ENCODE measurements around the gene ASXL3. TPM values are rescaled to one million over a fixed set of nuclear protein-coding genes. Genes with fewer than 3 reads are reported as not detected.

Gene ASXL3
- total RNA-seq, 1 experiment from 2014 or later: not detected

DNA sequence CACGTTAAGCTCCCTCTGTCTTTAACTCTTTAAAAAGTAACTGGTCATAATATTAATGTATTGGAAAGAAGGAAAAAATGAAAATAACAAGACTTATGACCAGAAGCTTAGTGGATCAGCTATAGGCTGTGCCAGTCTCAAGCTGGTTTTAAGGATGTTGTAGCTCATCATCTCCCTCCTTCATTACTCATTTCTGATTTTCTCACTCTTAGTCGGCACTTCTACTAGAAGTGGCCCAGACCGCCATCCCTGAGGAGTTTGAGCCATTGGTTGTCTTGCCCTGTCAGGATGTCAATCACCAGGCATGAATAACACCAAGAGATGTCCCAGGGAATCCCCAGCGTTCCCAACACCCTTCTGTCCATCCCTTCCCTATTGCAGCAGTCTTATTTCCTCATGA, 151.5 kb downstream of the ASXL3 start:
- no peak overlapping the region for H2AFZ ChIP-seq (ENCODE audit: low read length)
- no peak overlapping the region for H3K4me3 ChIP-seq (ENCODE audit: low read length)
- no peak overlapping the region for H3K27ac ChIP-seq (ENCODE audit: low read length)
- no peaks in the 10 kb centered on the region for H4K20me1 ChIP-seq (ENCODE audit: low read length)
- DNase-seq: no peak
- no TSS peak for BruUV-seq (replicated peaks)
- no peaks in the 10 kb centered on the region for H3K27me3 ChIP-seq (ENCODE audit: low read length)
- H3K4me1 ChIP-seq (ENCODE audit: insufficient read depth, low read length): no peaks in the 10 kb centered on the region
- no peaks in the 10 kb centered on the region for H3K36me3 ChIP-seq (ENCODE audit: low read depth, low read length)
- H3K9ac ChIP-seq (ENCODE audit: low read length): no peak overlapping the region
- TF ChIP-seq EZH2 (IDR thresholded peaks at IDR 0.05; ENCODE audit: low read length, unreplicated experiment) (no peak), EZH2phosphoT487 (IDR thresholded peaks at IDR 0.05; ENCODE audit: borderline replicate concordance, low read length) (no peak)
- TF ChIP-seq, protein P1, sequence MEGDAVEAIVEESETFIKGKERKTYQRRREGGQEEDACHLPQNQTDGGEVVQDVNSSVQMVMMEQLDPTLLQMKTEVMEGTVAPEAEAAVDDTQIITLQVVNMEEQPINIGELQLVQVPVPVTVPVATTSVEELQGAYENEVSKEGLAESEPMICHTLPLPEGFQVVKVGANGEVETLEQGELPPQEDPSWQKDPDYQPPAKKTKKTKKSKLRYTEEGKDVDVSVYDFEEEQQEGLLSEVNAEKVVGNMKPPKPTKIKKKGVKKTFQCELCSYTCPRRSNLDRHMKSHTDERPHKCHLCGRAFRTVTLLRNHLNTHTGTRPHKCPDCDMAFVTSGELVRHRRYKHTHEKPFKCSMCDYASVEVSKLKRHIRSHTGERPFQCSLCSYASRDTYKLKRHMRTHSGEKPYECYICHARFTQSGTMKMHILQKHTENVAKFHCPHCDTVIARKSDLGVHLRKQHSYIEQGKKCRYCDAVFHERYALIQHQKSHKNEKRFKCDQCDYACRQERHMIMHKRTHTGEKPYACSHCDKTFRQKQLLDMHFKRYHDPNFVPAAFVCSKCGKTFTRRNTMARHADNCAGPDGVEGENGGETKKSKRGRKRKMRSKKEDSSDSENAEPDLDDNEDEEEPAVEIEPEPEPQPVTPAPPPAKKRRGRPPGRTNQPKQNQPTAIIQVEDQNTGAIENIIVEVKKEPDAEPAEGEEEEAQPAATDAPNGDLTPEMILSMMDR (conservative IDR thresholded peaks at IDR 0.05; ENCODE audit: low read depth, low read length): no peak
- intact Hi-C loops (cut with micrococcal nuclease): no loop called here
- POLR2A ChIA-PET (ENCODE audit: unreplicated experiment): no interaction called here
- no peaks in the 10 kb centered on the region for H3K79me2 ChIP-seq (ENCODE audit: low read length)
- H3K4me2 ChIP-seq (ENCODE audit: low read length): no peak overlapping the region
- no peaks in the 10 kb centered on the region for H3K9me2 ChIP-seq (replicated peaks; ENCODE audit: low read length)
- H3K9me3 ChIP-seq (ENCODE audit: low read length): no peaks in the 10 kb centered on the region
- ATAC-seq: no peak
- CTCF ChIA-PET: no interaction called here
- no peaks in the 10 kb centered on the region for H3F3A ChIP-seq (ENCODE audit: low read length, unreplicated experiment)

DNA sequence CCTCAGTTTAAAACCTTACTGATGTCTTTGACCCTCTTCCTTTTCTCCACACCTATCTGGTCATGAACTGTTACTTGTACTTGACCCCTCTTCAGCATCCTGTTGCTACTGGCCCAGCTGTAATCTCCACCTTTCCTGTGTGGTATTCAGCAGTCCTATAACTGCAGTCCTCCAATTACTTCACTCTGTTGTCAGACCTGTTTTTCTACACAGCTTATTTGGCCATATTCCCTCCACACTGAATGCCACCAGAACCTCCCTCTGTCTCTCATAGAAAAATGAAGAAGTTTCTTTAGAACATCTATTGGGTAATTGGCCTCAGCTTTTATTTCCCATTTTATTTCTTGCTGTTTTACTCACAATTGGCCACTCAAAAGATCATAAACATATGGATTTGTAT, 155.4 kb downstream of the ASXL3 start:
- Histone ChIP-seq H3F3A (ENCODE audit: low read length, unreplicated experiment) (no peaks in the 10 kb centered on the region), H3K4me2 (ENCODE audit: low read length) (no peak overlapping the region), H3K9me3 (ENCODE audit: low read length) (no peaks in the 10 kb centered on the region), H3K9ac (ENCODE audit: low read length) (no peak overlapping the region), H3K27me3 (ENCODE audit: low read length) (no peaks in the 10 kb centered on the region), H3K9me2 (replicated peaks; ENCODE audit: low read length) (no peaks in the 10 kb centered on the region), H2AFZ (ENCODE audit: low read length) (no peak overlapping the region), H3K36me3 (ENCODE audit: low read depth, low read length) (no peaks in the 10 kb centered on the region), H3K27ac (ENCODE audit: low read length) (no peak overlapping the region), H3K4me3 (ENCODE audit: low read length) (no peak overlapping the region), H3K4me1 (ENCODE audit: insufficient read depth, low read length) (no peaks in the 10 kb centered on the region), H4K20me1 (ENCODE audit: low read length) (no peaks in the 10 kb centered on the region), H3K79me2 (ENCODE audit: low read length) (no peaks in the 10 kb centered on the region)
- ATAC-seq (no peak), DNase-seq (no peak)
- CTCF ChIA-PET: no interaction called here
- intact Hi-C loops (cut with micrococcal nuclease): no loop called here
- BruUV-seq (replicated peaks): no TSS peak
- TF ChIP-seq EZH2 (IDR thresholded peaks at IDR 0.05; ENCODE audit: low read length, unreplicated experiment): no peak
- TF ChIP-seq, protein P1 (conservative IDR thresholded peaks at IDR 0.05; ENCODE audit: low read depth, low read length): no peak
- TF ChIP-seq EZH2phosphoT487 (IDR thresholded peaks at IDR 0.05; ENCODE audit: borderline replicate concordance, low read length): no peak
- POLR2A ChIA-PET (ENCODE audit: unreplicated experiment): no interaction called here

DNA sequence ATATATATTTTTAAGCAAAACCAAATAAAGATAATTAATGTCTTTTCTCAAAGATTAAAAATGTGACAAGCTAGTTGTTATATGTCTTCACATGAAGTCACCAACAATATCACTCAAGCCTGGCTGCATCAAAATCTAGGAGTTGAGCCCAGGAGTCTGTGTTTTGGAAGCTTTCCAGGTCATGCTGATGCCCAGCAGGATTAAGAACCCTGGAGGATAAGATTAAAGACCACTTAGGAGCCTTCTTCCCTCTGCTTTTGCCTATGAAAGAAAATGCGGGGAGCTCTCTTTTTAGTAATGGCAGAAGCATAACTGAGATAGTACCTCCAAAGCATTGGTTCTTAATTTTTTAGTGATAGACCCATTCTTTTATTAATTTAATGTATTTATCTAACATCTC, 157.4 kb downstream of the ASXL3 start:
- H3K9me2 ChIP-seq (replicated peaks; ENCODE audit: low read length): no peaks in the 10 kb centered on the region
- intact Hi-C loops (cut with micrococcal nuclease): no loop called here
- no peaks in the 10 kb centered on the region for H3K79me2 ChIP-seq (ENCODE audit: low read length)
- no peaks in the 10 kb centered on the region for H3K4me1 ChIP-seq (ENCODE audit: insufficient read depth, low read length)
- DNase-seq: no peak
- no peak for ATAC-seq
- H3F3A ChIP-seq (ENCODE audit: low read length, unreplicated experiment): no peaks in the 10 kb centered on the region
- H4K20me1 ChIP-seq (ENCODE audit: low read length): no peaks in the 10 kb centered on the region
- no TSS peak for BruUV-seq (replicated peaks)
- ChIA-PET POLR2A (ENCODE audit: unreplicated experiment) (no interaction called here), CTCF (no interaction called here)
- H3K4me3 ChIP-seq (ENCODE audit: low read length): no peak overlapping the region
- no peaks in the 10 kb centered on the region for H3K36me3 ChIP-seq (ENCODE audit: low read depth, low read length)
- no peak overlapping the region for H3K9ac ChIP-seq (ENCODE audit: low read length)
- no peak overlapping the region for H3K27ac ChIP-seq (ENCODE audit: low read length)
- H3K9me3 ChIP-seq (ENCODE audit: low read length): no peaks in the 10 kb centered on the region
- H3K27me3 ChIP-seq (ENCODE audit: low read length): no peaks in the 10 kb centered on the region
- no peak overlapping the region for H2AFZ ChIP-seq (ENCODE audit: low read length)
- no peak overlapping the region for H3K4me2 ChIP-seq (ENCODE audit: low read length)
- TF ChIP-seq EZH2phosphoT487 (IDR thresholded peaks at IDR 0.05; ENCODE audit: borderline replicate concordance, low read length) (no peak), EZH2 (IDR thresholded peaks at IDR 0.05; ENCODE audit: low read length, unreplicated experiment) (no peak)
- TF ChIP-seq, protein P1 (conservative IDR thresholded peaks at IDR 0.05; ENCODE audit: low read depth, low read length): no peak
